GM21529 (cell line): ENCODE data around the gene TATDN2.

Experiments
- ATAC-seq: cut with Tn5 transposase; IDR thresholded peaks from one replicate; pipeline ENCODE4 v1.9.1; 2021; ENCODE audit not compliant: unreplicated experiment

The TATDN2 gene

GRCh38 chr3:10248184-10248983, at the start of gene TATDN2:
TSS of gene TATDN2 (plus strand) at chr3:10248459. CDS start at chr3:10249201, 742 bp downstream.
- peak; percentile 94 for ATAC-seq

DNA sequence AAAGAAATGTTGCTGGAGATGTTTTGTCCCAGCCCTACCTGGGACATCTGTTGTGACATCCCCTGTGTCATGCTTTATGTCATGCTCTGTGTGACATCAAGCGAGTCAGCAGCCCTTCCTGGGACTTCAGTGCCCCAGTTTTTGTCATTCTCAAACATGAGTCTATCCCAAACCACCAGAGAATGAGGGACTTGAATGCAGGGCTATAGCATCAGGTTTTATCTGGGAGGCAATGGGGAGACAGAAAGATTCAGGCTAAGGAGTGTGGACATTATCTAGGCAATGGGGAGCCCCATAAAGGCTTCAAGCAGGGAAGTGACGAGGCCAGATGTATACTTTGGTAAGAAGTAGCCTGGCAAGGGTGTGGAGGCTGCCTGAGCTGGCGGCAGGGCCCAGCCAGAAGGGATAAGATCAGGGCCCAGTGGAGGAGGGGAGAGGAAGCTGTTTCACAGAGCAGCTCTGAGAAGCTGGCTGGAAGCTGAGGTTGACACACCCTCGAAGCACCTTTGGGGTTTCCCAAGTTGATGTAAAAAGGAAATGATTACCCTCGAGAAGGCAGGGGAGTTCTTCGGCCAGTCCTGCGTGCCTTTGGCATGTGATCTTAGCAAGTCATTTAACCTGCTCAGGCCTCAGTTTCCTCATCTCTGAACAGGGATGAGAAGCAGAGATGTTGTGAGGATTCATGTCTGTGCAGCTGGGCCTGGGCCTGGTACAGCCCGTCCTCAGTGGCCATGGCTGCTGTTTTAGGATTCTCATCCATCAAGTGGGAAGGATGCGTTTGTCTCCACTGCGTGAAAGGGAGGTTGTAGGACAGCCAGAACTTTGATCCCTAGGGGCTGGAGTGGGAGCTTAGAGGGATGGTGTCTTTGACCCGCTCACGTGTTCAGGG, 49.3 kb upstream of the TATDN2 start:
- ATAC-seq: peak; percentile 78

GRCh38 chr3:10204921-10205320, 43.3 kb upstream of the TATDN2 start:
- ATAC-seq: no peak

DNA sequence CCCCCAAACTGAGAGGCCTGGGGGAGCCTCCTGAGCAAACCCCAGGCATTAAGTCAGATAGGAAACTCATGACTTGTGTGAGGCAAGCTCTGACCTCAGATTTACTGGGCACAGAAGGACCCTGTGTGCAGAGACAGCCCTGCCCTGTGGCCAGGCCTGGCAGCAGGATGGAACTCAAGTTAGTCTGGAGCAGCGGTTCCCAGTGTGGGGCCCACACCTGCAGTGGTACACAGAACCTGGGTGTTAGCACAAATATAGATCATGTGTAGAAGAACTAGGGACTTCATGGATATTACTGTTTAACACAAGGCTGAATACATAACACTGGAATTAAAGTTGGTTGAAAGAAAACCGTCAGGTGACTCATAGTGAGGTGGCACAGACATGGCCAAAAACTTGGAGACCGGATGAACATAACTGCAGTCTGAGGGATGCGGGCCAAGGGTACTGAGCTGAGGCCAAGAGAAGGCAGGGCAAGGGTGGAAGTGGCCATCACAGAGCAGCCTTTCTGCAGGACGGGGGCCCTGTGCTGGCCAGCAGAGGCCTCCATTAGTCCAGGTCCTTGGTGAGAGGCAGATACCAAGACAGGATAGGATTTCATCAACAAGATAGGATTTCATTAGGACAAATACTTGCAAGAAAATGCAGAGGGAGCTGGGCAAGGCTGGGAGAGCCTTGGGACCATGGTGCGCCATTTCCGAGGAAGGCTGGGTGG, 42.7 kb upstream of the TATDN2 start:
- no peak for ATAC-seq

DNA sequence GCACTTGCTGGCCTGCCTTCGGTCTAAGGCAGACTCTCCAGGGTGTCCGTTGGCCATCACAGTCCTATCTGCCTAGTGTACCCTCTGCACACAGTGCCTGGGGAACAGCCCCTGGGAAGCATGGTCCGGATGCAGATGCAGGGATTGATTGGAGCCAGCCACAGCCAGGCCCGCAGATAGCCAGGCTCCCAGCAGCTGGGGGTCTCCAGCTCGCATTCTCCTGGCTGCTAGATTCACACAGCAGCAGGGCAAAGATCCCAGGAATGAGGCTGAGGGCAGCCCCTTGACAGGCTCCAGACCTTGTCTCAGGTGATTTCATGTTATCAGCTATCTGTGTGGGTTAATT, 42.1 kb upstream of the TATDN2 start:
- no peak for ATAC-seq

DNA sequence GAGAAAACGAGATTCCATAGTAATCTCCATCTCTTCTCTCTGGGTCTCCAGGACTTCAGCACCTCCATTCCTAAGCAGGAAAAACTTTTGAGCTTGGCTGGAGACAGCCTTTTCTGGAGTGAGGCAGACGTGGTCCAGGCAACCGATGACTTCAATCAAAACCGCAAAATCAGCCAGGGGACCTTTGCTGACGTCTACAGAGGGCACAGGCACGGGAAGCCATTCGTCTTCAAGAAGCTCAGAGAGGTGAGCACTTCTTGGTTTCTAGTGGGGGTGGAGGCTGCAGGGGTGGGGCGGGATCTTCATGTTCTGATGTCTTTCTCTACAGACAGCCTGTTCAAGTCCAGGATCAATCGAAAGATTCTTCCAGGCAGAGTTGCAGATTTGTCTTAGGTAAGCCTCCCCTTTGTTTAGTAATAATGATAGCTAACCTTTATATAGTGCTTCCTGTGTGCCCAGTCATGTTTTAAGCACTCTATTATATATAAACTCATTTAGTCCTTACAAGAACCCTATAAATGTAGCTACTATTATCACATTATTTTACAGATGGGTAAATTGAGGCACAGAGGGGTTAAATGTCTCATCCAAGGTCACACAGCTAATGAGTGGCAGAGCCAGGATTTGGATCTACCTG, 35.0 kb upstream of the TATDN2 start:
- no peak for ATAC-seq

DNA sequence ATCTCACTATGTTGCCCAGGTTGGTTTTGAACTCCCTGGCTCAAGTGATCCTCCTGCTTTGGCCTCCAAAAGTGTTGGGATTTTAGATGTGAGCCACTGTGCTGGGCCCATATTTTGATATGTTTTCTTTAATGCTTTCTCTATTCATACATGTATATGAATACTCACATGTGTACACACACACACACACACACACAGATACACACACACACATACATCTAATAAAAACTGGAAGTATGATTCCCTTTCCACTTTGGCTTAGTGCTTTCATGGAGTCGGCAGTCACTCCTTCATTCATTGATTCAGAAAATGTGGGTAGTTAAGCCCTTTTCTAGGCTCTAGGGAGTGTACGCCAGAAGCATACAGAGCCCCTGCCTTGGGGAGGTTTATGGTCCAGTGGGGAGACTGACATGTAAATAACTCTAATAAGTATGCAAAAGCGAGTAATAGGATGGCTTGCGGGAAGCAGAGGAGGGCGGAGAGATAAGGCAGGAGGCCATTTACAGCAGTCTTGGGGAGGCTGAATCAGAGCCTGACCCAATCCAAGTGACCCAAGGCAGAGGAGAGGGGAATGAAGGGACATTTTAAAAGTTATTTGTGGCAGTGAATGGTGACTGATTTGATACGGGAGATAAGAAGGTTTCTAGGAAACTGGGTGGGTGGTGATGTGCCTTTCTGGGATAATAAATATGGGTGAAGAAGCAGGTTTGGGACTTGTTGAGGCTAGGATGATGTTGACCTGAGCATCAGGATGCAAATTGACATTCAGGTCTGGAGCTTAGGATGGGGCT, 32.5 kb upstream of the TATDN2 start:
- ATAC-seq: no peak

- no peak for ATAC-seq
These were observed 30.9 kb upstream of the TATDN2 start for GRCh38 chr3:10217359-10217758.

GRCh38 chr3:10219737-10220136, 28.5 kb upstream of the TATDN2 start:
- no peak for ATAC-seq

DNA sequence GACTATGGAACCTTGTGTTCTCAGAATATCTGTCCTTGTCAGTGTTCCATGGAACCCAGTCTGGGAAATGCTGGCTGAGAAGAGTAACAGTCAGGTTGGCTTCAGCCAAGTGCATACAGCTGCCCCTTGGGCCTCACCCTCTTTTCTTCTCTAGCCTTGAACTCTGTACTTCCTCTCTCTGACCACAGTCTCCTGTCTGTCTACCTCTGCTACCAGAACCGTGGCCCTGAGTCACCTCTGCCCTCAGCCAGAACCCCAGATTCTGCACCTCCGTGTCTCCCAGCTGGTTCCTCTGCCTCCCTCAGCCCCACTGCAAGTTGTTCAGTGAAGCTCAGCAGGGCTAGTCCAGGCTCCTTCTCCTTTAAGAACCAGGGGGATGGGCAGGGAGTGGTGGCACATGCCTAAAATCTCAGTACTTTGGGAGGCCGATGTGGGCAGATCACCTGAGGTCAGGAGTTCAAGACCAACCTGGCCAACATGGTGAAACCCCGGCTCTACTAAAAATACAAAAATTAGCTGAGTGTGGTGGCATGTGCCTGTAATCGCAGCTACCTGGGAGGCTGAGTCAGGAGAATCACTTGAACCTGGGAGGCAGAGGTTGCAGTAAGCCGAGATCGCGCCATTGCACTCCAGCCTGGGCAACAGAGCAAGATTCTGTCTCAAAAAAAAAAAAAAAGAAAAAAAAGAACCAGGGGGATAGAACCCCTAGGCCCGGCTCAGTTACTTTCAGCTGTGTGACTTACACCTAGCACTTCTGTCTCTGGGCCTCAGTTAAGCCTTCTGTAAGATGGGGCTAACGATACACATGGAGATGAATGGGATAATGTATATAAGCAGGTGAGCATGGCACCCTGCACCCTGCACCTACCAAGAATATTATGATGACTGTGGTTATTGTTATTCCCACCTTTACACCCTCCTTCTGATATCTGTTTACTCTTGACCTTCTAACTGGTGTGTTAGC, 24.3 kb upstream of the TATDN2 start:
- peak; percentile 60 for ATAC-seq

DNA sequence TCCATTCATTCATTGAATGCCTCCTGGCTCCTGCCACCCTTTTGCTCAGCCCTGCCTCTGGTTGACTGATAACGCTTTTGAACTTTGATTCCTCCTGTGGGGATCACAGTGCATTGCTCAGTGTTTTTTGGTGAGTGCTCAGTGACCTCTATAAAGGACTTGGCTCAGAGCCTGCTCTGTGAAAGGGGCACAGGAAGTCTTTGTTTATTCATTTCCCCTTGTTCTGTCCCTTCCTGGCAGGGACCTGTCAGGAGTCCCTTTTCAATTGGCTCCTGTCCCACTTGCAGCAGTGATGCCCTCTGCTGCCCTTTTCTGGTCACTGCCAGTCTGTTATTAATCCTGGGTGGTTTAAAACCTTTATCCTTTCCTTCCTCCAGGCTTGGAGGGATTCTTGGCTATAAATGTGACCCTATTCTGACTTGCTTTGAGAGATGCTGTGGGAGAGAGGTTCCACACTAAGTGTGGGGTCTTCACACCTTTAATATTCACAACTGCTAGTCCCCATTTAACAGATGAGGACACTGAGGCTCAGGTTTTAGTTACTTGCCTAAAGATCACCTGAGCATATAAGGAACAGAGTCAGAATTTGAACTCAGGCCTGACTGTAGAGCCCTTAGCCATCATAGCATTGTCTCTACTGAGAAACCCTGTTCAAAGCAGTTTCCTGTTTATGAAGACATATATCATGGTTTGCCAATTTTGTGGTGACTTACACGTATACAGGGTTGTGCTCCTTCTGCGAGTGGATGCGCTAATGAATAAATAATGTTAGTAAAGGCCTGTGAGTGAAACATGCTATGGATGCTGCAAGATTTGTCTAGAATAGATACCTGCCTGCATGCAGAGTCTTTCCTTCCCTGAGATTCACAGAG, 23.2 kb upstream of the TATDN2 start:
- peak; percentile 38 for ATAC-seq

DNA sequence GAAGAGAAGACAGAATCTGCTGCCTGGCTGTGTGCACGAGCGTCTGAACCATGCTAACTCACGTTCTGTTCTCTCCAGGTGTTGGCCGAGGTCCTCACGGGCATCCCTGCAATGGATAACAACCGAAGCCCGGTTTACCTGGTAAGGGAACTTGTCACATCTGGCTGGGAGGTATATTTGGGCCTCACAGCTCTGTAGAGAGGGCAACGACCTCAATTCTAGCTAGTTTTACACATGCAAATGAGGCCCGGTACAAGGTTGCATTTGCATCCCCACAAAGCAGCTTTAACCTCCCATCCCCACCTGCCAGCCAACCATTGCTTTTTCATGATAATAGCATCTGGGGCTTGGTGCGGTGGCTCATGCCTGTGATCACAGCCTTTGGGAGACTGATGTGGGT, 22.0 kb upstream of the TATDN2 start:
- ATAC-seq: peak; percentile 23

DNA sequence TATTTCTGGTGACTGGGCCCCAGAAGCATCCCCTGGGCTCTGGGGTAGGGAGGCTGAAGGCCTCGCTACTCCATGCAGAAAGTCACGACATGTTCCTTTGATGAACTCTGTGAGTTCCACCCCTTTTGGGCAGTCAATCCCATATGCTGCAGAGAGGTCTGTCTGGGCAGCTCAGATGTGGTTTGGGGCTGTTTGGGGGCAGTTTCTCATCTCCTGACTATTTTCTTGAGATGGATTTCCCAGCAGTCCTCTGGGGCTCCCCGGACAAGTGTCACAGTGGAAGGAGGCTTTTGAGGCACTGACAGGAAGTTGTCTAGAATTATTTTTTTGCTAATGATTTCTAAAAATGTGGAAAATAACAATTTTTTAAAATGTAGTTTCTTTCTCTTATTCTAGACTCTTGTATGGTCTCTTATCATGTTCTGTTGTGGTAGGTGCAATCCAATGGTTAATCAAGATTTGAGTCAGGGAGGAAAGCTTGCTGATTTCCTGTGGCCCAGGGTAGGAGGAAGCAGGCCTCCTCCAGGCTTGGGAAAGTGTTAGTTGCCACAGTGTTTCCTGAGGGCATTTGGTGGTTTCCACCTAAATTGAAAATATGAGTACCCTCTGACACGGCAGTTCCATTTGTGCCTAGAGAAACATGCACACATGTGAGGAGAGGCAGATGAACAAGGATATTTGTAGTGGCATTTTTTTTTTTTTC, 19.9 kb upstream of the TATDN2 start:
- no peak for ATAC-seq

- no peak for ATAC-seq
These were observed 18.7 kb upstream of the TATDN2 start for GRCh38 chr3:10229576-10229975.

DNA sequence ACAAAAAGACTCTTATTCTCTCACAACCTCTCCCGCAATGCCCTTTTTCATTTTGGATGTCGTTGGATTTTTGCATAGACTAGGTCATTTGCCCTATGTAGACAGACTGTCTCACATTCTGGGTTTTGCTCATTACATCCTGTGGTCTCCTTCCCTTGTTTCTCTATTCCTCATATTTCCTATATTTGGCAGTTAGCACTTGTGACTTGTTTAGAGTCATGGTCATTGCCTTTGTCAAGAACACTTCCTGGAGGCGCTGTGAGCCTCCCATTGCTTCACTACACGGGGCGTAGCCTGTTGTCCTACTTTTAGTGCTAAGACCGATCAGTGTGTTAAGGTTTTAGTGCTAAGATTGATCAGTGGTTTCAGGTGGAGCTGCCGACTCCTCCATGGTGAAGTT, 16.1 kb upstream of the TATDN2 start:
- peak; percentile 62 for ATAC-seq

GRCh38 chr3:10233988-10234387, 14.3 kb upstream of the TATDN2 start:
- ATAC-seq: no peak

DNA sequence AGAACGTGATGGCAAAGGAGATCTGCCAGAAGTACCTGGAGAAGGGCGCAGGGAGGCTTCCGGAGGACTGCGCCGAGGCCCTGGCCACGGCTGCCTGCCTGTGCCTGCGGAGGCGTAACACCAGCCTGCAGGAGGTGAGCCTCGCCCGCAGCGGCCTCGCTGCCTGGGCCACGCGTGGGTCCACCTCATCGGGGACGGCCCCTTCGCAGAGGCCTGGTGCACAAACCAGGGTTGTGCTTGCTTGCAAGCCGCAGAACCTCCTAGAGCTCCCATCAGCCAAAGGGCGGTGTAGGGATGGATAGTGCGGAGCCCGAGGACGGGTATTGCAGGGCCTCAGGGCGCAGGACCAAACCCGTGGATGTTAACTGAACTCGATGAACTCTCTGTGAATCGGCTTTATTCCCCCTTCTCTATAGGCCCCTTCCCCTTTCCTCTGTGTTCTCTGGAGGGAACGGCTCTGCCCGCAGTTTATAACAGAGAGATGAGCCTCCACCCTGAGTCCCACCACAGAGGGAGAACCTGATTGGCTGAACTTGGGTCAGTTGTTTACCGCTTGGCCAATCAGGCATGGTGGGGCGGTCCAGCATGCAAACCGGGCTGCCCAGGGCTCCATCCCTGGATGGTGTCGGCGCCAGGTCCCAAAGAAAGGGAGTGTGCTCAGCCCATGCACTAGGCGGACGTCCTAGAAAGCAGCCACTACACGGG, 13.6 kb upstream of the TATDN2 start:
- no peak for ATAC-seq
